OCI-LY3 (cell line): Measurements from ENCODE around the gene LILRA2.

Experiments
- CTCF ChIP-seq: fragments of 200-600, 300-600 bp; sonication (generic); IDR thresholded peaks from 2 replicates; pipeline ENCODE4 v1.5.1; 2014; ENCODE audit warnings: antibody characterized with exemption, low read length, low read depth
- EZH2phosphoT487 ChIP-seq: fragments of 200-600 bp; shearing (Covaris generic); IDR thresholded peaks from 2 replicates; pipeline ENCODE4 v1.6.1; 2018; ENCODE audit warnings: antibody characterized with exemption, mixed run types, low read depth

- TF ChIP-seq CTCF (no peak), EZH2phosphoT487 (no peak)
Measured at GRCh38 chr19:54594737-54595136, 21.1 kb downstream of the LILRA2 start.
